GM10847 (cell line): ENCODE results near the gene PLCG1.

Experiments
- POLR2A ChIP-seq: IDR thresholded peaks from 2 replicates; pipeline ENCODE4 v1.6.1; 2011; ENCODE audit not compliant: insufficient read length; ENCODE audit errors: extremely low read depth

The PLCG1 gene

GRCh38 chr20:41119614-41120561 is 17.5 kb upstream of the PLCG1 start:
- TF ChIP-seq POLR2A, result no peak

- no peak for TF ChIP-seq POLR2A
These were observed 15.9 kb upstream of the PLCG1 start for GRCh38 chr20:41121399-41121798.

GRCh38 chr20:41123631-41124030 is 13.7 kb upstream of the PLCG1 start:
- no peak for TF ChIP-seq POLR2A

GRCh38 chr20:41124451-41125094 is 12.8 kb upstream of the PLCG1 start:
- no peak for TF ChIP-seq POLR2A

GRCh38 chr20:41125530-41126457 is 11.5 kb upstream of the PLCG1 start:
- TF ChIP-seq POLR2A, result no peak

GRCh38 chr20:41126719-41127118 is 10.6 kb upstream of the PLCG1 start:
- no peak for TF ChIP-seq POLR2A

- no peak for TF ChIP-seq POLR2A
These were observed 5.6 kb upstream of the PLCG1 start for GRCh38 chr20:41131594-41132387.

- TF ChIP-seq POLR2A, result no peak
These were observed 3.5 kb upstream of the PLCG1 start for GRCh38 chr20:41133709-41134361.

- TF ChIP-seq POLR2A, result no peak
These were observed 2.8 kb upstream of the PLCG1 start for GRCh38 chr20:41134362-41135186.

- TF ChIP-seq POLR2A, result no peak
These were observed 2.0 kb upstream of the PLCG1 start for GRCh38 chr20:41135187-41135887.

GRCh38 chr20:41135888-41136679 is 1.3 kb upstream of the PLCG1 start:
- no peak for TF ChIP-seq POLR2A
